GM18498 (cell line): Measurements from ENCODE around the gene MRTFB.

Experiments used
- ATAC-seq: cut with Tn5 transposase; IDR thresholded peaks from one replicate; pipeline ENCODE4 v1.9.1; 2021; ENCODE audit warnings: mild to moderate bottlenecking, moderate library complexity; ENCODE audit not compliant: unreplicated experiment

The MRTFB gene

DNA sequence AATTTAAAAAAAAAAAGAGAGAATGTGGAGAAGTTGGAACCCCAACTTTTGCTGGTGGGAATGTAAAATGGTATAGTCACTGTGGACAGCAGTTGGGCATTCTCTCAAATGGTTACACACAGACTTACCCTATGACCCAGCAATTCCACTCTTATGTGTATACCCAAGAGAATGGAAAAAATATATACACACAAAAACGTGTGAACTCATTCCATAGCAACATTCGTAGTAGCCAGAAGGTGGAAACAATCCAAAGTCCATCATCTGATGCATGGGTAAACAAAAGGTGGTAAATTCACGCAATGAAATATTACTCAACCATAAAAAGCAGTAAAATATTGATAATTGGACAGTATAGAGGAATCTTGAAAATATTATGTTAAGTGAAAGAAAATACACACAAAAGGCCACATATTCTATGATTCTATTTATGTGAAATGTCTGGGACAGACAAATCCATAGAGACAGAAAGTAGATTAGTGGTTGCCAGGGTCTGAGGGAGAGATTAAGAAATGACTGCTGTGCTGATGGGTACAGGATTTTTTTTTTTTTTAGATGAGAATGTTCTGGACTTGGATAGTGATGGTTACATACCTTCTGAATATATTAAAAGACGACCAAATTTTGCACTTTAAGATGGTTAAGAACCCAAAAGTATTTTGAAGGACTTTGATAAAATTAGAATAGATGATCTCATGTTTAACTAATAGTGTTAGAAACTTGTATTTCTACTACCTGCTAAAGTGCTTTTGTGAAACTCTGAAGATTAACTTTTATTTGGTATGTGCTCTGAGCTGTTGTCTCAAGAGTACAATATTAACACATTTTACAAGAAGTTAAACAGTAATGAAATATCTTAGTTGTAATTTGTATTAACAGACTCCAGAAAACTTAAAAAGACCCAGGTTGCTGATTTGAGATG is 60.9 kb downstream of the MRTFB start:
- no peak for ATAC-seq

DNA sequence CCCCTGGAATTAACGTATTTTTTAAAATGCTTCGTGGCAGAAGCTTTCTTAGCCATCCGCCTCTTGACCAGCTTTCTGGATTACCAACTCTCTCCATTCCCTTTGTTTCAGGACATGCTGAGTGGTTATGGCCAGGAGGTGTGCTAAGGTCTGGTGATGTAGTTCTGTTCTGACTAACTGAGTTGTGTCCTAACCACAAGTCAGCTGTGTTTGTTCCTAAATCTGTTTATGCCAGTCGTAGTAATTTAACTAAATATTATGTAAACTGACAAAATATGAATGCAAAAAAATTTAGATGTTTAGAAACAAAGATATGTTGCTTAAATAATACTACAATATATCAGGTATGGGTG is 61.6 kb downstream of the MRTFB start:
- ATAC-seq: no peak

- ATAC-seq: no peak
Observed at GRCh38 chr16:14133907-14134306, 62.8 kb downstream of the MRTFB start.

DNA sequence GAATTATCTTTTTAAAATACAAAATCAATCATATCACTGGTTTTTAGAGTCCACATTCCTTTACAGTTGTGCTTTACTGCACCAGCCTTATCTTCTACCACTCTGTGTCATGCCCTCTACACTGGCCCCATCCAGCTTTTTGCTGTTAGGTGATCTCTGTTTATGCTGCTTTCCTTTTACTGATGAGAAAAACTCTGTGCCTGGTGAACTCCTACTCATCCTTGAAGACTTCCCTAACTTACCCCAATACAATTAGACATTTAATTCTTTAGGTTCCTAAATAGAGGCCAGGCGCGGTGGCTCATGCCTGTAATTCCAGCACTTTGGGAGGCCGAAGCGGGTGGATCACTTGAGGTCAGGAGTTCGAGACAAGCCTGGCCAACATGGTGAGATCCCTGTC is 64.6 kb downstream of the MRTFB start:
- no peak for ATAC-seq

DNA sequence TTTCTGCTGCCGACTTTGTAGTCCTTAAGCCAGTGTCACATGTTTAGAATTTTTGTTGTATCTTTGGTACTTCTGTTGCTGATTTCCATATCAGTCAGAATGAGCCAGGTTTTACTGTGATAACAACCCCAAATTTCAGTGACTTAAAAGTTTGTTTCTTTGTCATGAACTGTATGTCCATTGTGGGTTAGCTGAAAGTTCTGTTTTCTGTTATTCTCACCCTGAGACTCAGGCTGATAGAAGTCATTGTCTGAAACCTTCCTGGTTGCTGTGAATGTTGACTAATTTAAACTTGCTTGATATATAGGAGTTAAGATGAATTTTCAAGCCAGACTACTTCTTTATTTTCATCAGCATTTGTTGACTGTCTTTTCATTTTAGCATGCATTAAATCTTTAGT is 68.8 kb downstream of the MRTFB start:
- ATAC-seq: no peak

- ATAC-seq: no peak
Observed at GRCh38 chr16:14140923-14141322, 69.8 kb downstream of the MRTFB start.

- no peak for ATAC-seq
Observed at GRCh38 chr16:14146445-14146844, 75.3 kb downstream of the MRTFB start.

DNA sequence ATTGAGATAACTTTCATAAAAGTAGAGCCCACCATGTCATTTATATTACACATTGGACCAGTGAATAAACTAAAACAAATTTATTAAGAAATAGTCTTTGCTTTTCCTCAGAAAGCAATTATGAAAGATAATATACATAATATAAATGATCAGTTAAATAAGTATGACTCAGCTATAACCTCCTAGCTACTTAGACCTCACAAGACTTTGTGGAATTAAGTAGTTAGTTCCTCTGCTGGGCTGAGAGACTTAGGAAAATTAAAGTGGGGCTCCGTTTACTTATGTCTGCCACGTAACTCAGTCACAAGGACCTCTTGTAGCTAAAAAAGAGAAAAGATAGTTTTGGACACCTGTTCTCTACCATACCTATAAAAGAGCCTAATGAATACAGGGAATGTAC is 76.9 kb downstream of the MRTFB start:
- no peak for ATAC-seq

DNA sequence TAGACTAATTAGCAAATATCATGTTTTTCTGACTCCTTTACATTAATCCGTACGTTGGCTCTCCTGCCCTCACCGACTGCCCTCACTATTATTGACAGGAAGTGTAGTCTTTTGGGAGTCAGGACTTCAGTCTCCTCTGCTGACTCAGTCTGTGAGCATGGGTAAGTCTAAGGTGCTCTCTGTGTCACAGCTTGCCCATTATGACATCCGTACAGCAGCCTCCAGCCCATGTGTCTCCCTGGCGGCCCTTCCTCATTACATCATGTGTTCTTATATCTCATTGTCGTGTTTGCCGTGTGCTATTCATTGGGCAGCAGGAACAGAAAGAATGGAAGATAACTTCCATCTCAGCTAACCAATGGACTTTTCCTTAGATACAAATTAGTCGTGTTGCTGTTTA is 77.5 kb downstream of the MRTFB start:
- no peak for ATAC-seq

DNA sequence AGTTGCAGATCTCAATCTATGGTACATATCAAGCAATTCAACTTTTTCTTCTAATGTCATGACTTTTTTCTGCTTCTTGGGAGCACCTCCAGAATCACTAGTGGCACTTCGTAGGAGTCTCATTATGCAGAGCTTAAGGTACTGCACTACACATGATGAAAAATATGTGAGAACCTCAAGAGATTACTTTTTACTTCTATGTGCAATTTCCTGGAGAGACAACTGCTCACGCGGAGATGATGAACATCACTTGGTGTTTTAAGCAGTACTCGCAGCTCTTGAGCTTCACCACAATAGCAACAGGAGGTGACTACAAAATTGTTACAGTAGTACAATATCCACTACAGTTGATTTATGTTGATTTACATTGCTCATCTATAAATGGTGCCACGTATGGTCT is 79.7 kb downstream of the MRTFB start:
- no peak for ATAC-seq

- ATAC-seq: no peak
Observed at GRCh38 chr16:14151256-14152030, 80.3 kb downstream of the MRTFB start.

DNA sequence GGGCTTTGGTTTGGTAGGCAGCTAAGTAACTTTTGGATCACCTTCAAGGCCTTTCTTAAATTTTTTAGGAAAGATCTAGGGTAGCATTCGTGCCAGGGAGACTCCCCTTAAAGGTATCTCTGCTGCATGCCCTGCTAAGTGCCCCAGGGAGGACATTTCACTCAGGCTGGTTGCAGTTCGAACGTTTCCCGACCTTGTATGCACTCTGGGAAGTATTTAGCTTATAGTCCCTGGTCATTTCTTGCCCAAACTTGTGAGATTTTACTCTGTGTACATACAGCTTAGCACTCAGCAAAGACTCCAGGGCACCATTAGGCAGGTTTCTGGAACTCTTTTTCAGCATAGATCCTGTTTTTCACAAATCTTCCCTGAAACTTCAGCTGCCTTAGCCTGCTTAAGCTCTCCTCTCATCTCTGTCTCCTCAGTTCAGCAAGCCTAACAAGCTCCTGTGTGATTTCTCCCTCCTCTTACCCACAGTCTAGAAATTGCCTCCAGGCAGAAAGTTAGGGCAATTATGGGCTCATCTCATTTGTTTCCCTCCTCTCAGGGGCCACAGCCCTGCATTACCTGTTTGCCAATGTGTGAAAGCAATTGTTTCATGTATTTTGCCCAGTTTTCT is 84.6 kb downstream of the MRTFB start:
- no peak for ATAC-seq

DNA sequence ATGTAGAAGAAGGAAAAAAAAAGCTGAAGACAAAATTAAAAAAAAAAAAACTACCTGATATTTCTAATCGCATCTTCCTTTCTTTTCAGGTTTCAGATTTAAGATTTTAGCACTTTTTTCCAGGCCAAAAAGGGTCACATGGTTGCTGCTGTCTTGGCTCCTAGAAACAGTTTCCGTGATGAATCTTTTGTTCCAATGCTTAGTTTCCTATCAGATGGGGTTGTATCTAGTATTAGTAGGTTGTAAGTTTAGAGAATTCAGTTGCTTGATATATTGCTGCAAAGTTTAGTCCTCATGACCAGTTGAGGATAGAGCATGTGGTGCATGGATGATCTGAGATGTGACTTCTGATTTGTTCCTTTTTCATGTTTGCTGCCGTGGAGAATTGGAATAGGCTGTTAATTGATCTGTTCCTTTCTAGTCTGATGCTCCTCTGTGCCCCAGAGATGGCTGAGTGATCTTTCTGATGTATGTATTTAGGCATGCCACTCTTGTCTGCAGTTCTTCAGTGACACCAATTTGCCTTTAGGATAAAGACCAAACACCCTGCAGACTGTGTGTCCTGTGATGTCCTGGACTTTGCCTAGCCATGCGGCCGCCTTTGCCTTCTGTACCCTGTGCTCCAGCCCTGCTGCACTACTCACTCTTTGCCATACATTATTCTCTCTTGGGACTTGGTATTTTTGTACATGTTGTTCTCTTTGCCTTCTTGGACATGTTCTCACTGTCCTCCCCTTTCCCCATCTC is 94.0 kb downstream of the MRTFB start:
- no peak for ATAC-seq

GRCh38 chr16:14168146-14168545 is 97.0 kb downstream of the MRTFB start:
- no peak for ATAC-seq

DNA sequence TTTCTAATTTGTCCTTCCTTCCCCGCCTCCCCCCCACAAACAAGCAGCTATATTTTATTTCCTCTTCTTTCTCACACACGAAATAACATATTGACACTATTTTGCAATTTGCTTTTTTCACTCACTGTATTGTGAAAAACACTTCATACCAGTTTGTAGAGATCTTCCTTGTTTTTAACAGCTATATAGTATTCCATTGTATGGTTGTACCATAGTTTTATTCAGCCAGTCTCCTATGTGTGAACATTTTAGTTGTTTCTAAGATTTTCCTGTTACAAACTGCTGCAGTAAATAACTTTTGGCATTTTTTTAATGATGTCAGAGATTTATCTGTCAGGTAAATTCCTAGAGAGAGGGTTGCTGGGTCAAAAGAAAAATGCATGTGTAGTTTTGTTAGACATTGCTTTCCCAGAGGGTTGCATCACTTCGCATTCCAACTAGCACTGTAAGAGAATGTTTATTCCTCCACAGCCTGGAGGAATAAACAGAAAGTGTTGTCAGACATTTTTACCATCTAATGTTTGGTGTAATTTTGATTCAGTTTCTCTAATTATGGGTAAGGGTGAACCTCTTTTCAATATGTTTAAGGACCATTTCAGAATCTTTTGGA is 101.2 kb downstream of the MRTFB start:
- no peak for ATAC-seq

DNA sequence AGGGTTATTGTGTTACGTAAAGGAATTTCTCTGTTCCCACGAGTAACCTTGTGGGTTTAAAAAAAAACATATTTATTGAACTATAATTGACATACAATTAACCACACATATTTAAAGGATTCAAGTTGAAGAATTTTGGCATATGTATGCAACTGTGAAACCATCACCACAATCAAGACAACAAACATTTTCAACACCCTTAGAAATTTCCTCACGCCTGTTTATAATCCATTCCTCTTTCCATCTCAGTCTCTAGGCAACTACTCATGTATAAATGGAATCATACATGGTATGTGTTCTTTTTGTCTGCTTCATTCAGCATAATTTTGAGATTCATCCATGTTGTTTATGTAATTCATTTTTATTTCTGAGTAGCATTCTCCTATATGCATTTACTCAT is 104.0 kb downstream of the MRTFB start:
- ATAC-seq: no peak

GRCh38 chr16:14177704-14178103 is 106.6 kb downstream of the MRTFB start:
- ATAC-seq: no peak

- ATAC-seq: no peak
Observed at GRCh38 chr16:14179116-14179515, 108.0 kb downstream of the MRTFB start.

DNA sequence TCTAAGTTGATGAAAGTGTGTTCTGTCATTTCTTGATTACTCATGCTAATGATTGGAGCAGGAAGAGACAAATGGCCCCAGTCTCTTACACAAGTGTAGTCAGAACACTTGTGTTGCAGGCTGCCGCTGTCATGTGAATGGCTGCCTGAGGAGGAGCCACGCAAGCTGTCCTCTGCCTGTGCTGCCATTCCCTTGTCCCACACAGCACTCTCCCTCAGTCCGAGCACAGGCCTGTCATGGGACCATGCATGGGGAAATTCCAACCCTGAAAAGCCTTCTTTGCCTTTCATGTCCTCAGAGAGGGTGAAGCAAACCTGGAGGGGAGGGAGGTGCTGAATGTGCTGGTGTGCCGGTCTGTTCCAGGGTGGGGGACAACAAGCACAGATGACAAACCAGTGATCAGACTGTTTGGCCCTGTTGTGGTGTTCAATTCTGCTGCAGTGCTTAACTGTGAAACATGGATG is 109.4 kb downstream of the MRTFB start:
- ATAC-seq: no peak

GRCh38 chr16:14181371-14182050 is 110.4 kb downstream of the MRTFB start:
- ATAC-seq: no peak
